Esophagus muscularis mucosa (tissue), 4 donors: ENCODE measurements around the gene PHAF1.
A peak's percentile ranks its signal among the peaks of the same experiment; 100 is the strongest.

Experiments used
- CTCF ChIP-seq, 3 experiments: fragments of 200-600 bp in 2 of 3; fragments of 450-650 bp in 1 of 3; sonication (generic) in 2 of 3; IDR thresholded peaks; one replicate each; pipeline ENCODE4 v1.5.1; 2017 to 2019; ENCODE audit warnings: antibody characterized with exemption in 3 of 3, mild to moderate bottlenecking in 2 of 3, moderate library complexity in 1 of 3
- EP300 ChIP-seq: sonication (generic); formaldehyde crosslinking; IDR thresholded peaks from one replicate; pipeline ENCODE4 v1.6.1; 2017; ENCODE audit warnings: antibody characterized with exemption
- POLR2A ChIP-seq: fragments of 450-650 bp; IDR thresholded peaks from one replicate; pipeline ENCODE4 v1.6.1; 2017; ENCODE audit warnings: antibody characterized with exemption, moderate library complexity, mild to moderate bottlenecking, low read depth
- POLR2AphosphoS5 ChIP-seq, 2 donors: sonication (generic); formaldehyde crosslinking; IDR thresholded peaks; one replicate each; pipeline ENCODE4 v1.6.1; 2017; ENCODE audit warnings: antibody characterized with exemption in 2 of 2

GRCh38 chr16:67150047-67150832 lies 40.5 kb downstream of the PHAF1 start:
- TF ChIP-seq POLR2A (no peak), CTCF (IDR thresholded peaks at IDR 0.05) (peak in 2 of 3 experiments; percentile 4 to 8), EP300 (no peak), POLR2AphosphoS5 (IDR thresholded peaks at IDR 0.05) (peak in 1 of 2 donors; percentile 20)
